SH-SY5Y (cell line): Measurements from ENCODE around the gene TMEM115.

Experiments used
- GATA2 ChIP-seq: IDR thresholded peaks from 2 replicates; pipeline ENCODE4 v1.6.1; 2011; ENCODE audit warnings: mild to moderate bottlenecking, low read depth, low read length
- GATA3 ChIP-seq: IDR thresholded peaks from 2 replicates; pipeline ENCODE4 v1.6.1; 2011; ENCODE audit warnings: low read depth, mild to moderate bottlenecking, low read length, moderate library complexity

- TF ChIP-seq GATA2: no peak
- no peak for TF ChIP-seq GATA3
Measured at GRCh38 chr3:50359760-50360110, 414 bp upstream of the TMEM115 start.
